SU-DHL-6 (cell line): ENCODE data around the gene KITLG.

Experiments
- EZH2phosphoT487 ChIP-seq: fragments of 200-600 bp; sonication (generic), shearing (Covaris generic); conservative IDR thresholded peaks from 2 replicates; pipeline ENCODE4 v1.6.1; 2018; ENCODE audit warnings: mild to moderate bottlenecking, antibody characterized with exemption, low read length, moderate library complexity, mixed read lengths
- TF ChIP-seq, protein P1 (sequence below): fragments of 200-600 bp; sonication (generic); IDR thresholded peaks from one replicate; pipeline ENCODE4 v1.5.1; 2017; ENCODE audit warnings: antibody characterized with exemption, mild to moderate bottlenecking, low read length, moderate library complexity; ENCODE audit not compliant: insufficient read depth, poor library complexity, severe bottlenecking

DNA sequence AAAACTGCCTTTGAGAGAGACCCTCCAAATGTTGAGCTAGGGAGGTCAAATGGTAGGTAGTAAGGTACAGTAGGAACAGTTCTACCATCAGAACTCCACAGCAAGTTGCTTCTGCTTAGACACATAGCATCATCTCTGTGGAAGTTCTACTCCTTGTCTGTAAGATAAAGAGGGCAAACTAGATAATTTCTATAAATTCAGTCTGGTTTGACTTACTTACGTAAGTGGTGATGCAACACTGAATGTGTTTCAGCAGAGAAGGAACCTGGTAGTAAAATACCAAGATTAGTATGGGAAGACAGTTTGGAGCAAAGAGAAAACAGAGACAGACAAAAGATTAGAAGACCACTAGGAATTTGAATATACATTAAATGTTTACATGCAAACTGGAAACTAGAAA, 42.0 kb downstream of the KITLG start:
- TF ChIP-seq, protein P1, sequence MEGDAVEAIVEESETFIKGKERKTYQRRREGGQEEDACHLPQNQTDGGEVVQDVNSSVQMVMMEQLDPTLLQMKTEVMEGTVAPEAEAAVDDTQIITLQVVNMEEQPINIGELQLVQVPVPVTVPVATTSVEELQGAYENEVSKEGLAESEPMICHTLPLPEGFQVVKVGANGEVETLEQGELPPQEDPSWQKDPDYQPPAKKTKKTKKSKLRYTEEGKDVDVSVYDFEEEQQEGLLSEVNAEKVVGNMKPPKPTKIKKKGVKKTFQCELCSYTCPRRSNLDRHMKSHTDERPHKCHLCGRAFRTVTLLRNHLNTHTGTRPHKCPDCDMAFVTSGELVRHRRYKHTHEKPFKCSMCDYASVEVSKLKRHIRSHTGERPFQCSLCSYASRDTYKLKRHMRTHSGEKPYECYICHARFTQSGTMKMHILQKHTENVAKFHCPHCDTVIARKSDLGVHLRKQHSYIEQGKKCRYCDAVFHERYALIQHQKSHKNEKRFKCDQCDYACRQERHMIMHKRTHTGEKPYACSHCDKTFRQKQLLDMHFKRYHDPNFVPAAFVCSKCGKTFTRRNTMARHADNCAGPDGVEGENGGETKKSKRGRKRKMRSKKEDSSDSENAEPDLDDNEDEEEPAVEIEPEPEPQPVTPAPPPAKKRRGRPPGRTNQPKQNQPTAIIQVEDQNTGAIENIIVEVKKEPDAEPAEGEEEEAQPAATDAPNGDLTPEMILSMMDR = no peak
- no peak for TF ChIP-seq EZH2phosphoT487
